ENCODE data around the gene ZDHHC14.
A peak's percentile ranks its signal among the peaks of the same experiment; 100 is the strongest.

Gene ZDHHC14

DNA sequence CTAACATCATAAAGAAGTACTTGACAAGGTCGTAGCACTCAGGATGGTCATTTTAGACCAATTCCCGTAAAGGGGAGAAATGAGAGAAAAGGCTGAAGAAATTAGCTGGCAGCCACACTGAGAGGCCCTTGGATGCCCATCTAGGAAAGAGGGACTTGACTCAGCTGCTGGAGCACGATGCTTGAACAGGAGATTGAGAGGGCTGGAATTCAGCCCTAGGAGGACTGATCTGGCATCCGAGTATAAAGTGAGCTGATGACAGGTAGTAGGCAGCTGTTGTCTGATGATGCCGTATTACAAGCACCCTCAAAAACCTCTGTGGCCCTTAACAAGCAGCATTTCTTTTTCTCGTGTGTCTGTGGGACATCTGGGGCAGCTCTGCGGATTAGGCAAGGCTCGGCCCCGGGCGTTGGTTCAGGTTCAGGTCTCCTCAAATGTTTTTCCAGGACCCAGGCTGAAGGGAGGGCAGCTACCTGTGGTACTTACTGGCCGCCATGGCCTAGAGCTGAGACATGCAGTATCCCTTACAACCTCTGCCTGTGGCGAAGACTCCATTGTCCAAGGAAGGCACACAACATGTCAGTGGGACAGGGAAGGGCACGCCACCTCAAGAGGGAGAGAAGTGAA is 222.4 kb downstream of the ZDHHC14 start:
- DNase-seq, result no peak

GRCh38 chr6:157603971-157604370 is 223.0 kb downstream of the ZDHHC14 start:
- no peak for DNase-seq

DNA sequence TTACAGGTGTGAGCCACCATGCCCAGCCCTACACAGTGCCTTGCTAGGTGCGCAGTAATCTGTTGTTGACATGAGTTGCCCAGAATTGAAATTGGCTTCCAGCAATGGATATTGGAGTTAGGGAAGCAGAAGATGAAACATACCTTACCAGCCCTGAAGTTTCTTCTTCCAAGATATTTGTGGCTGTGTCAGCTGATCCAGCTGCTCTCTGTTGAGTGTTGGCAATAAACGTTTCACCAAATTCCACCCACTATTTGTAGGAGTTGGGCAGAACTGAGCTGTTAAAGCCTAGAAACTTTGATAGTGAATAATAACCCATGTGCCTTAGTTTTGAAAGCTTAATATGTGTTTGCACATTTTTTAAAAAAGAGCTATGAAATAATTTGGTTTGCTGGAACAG is 223.8 kb downstream of the ZDHHC14 start:
- no peak for DNase-seq

- no peak for DNase-seq
Observed at GRCh38 chr6:157605484-157605883, 224.5 kb downstream of the ZDHHC14 start.

DNA sequence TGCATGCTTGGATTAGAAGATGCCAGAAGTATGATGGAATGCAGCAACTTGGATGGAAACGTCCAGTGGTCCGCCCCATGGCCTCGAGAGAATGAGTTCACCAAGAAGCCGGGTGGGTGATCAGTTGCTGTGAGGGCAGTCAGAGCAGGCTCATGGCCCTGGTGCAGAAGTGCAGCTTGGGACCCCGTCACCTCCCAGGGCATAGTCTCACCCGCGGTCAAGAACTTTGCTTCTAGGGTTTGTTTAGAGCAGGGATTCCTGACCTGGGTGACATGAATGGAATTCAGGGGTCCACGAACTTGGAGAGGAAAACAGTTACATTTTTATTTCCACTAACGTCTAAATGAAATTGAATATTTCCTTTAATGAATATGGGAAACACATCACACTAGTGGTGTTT is 225.5 kb downstream of the ZDHHC14 start:
- no peak for DNase-seq

DNA sequence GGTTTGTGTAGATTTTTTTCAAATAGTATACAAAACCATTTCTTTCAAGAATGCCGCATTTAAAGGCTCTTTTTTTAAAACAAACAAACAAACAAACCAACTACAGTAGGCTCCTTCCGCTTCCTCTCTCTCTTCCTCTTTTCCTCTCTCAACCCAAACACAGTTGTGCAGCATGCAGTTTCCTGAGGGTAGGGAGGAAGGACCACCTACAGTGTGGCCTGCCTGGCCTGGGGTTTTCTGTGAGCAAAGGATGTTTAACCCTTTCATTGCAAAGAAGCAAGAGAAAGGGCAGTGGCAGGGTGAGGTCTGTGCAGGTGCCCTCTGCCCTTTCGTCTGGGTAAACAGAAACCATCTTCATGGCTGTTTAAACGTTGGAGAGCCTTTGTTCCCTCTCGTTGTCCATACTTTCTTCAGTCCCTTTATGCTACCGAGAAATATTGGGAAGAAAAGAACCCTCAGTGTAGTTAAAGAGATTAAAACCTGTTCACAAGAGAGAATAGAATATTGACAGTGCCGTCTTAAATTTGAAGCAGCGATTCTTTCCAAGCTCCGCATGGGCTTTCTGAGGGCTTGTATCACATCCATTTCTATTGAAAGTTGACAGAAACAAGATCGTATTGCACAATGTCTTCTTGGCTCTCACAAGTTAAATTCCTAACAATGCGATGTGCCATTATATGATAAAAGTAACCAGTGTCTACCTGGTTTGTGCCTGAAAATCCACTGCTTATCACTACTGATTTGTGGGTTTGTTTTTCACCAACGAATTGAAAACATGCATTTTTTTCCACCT is 226.5 kb downstream of the ZDHHC14 start:
- DNase-seq, result no peak

DNA sequence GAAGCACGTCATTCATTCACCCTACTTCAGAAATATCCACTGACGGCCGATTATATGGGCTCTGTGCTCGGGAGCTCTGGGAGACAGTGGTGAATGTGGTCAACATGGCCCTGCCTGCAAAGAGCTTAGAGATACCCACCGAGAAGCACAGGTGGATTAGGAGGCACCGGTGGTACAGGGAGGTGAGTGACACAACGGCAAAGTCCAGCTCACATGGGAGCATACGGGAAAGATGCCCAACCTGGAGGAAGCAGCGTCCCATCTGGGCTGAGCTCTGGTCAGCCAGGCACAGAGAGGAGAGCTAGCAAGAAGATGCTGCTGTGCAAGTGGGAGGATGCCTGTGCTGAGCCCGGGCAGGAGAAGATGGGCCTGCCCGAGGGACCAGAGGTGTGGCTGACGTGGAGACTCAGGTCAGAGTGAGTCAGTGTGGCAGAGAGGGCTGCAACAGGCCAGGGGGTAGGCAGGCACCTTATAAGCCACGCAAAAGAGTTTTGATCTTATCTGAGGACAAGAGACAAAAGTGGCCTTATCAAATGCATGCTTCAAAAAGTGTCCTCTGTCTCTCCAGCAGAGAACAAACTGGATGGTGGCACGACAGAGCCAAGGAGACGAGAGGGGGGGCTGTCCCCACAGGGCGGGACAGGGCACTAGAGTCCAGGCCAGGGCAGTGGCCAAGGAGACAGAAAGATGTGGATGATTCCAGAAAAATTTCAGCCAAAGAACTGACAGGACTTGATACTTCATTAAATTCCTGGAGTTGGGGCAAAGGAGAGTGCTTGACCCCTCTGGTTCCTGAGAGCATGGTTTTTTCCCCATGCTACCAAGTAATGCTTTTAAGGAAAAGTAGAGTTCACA is 227.5 kb downstream of the ZDHHC14 start:
- no peak for DNase-seq

DNA sequence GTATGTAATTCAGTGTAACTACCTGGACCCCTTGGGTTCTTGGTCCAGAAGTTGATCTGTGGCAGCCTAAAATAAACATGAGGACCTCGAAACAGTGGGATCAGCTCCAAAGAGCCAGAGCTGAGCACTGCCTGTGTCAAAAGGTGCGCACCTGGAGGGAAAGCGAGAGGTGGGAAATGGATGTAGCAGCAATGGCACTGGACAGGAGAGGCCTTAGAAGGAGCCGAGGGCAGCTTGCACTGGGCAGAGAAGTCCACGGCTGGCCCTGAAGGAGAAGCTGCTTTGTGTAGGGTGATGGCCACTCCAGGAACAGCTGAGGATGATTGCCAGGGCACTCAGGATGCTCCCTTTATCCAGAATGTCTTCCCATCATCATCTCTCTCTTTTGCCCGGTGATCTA is 228.1 kb downstream of the ZDHHC14 start:
- DNase-seq, result no peak

DNA sequence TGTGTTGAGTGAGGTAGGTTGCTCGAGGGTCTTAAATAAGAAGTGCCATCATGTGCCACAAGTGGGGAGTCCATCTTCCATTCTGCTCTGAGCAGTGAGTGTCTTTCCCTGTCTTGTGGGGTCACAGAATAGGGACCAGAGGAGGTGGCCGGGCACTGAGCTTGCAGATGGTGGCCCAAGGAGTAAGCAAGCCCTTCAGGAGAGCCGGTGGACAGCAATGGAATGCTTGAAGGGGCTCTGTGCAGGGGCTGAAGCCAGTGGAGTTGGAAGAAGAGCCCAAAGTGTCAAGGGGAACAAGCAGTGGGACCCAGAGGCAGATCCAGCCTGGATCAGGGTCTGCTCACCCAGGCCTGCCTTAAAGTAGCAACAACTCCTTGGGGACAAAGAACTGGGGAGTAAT is 228.6 kb downstream of the ZDHHC14 start:
- no peak for DNase-seq

DNA sequence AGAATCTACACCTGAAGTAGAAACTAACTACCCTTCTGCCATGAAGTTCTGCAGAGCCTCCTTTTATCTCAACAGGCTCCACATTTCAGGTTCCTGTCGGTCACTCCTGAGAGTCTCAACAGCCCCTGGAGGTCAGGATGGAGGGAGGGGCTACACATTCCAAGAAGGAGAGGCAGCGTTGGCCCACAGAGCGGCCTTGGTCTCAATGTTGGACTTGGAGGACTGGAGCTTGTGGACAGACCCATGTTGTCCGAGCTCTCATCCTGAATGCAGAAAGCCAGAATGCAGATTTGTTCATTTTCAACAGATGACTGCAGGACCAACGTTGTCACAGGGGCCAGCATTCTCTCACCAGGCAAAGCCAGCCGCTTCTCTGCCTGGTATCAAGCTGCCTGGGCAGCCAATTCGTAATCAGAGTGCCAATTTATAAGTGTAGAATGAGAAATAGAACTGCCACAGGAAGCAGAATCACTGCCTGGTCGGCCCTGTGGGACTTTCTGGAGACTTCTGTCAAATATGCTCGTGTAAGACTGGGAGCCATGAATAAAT is 229.5 kb downstream of the ZDHHC14 start:
- no peak for DNase-seq

GRCh38 chr6:157611406-157611805 is 230.4 kb downstream of the ZDHHC14 start:
- no peak for DNase-seq

GRCh38 chr6:157613011-157613522 is 232.1 kb downstream of the ZDHHC14 start:
- DNase-seq, result no peak

DNA sequence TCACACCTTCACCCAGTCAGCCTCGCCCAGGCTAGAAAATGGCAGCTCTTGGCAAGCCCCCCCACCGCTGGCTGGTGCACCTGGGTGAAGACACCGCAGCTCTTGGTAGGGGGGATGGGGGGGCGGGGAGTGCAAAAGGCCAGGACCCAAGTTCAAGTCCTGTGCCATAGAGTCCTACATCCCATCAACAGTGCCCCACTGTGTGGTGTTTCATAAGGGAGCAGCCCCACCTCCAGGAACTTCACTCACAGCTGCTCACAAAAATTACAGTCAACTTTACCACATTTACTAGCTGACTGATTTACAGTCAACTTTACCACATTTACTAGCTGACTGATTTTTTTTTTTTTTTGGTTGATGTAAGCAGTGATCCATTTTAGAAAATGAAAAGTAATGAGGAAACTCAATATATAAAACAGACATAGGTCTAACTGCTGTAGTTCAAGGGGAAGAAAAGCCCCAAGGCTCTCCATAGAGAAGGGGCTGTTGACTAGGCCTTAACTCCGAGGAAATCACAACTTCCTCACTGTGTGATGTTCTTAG is 233.1 kb downstream of the ZDHHC14 start:
- DNase-seq, result peak in 1 of 5 donors; percentile 33

- DNase-seq, result no peak
Observed at GRCh38 chr6:157615420-157615769, 234.4 kb downstream of the ZDHHC14 start.

- no peak for DNase-seq
Observed at GRCh38 chr6:157615951-157616350, 235.0 kb downstream of the ZDHHC14 start.

DNA sequence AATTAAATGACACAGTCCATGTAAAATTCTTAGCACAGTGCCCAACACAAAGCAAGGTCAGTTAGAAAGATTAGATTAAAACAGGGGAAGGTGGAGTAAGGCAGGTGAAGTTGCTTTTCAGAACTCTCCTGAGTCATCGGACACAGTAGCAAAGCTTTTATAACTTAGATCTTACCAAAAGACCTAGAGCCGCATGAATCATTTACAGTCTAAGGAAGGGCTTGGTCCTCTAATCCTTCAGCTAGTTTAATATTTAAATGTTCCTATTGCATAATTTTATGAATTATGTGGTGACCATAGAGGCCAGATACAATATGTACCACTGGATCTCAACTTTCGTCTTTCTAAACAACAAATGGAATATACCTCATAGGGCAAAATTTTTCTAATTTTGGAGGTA is 240.0 kb downstream of the ZDHHC14 start:
- no peak for DNase-seq

GRCh38 chr6:157621406-157621805 is 240.4 kb downstream of the ZDHHC14 start:
- no peak for DNase-seq

DNA sequence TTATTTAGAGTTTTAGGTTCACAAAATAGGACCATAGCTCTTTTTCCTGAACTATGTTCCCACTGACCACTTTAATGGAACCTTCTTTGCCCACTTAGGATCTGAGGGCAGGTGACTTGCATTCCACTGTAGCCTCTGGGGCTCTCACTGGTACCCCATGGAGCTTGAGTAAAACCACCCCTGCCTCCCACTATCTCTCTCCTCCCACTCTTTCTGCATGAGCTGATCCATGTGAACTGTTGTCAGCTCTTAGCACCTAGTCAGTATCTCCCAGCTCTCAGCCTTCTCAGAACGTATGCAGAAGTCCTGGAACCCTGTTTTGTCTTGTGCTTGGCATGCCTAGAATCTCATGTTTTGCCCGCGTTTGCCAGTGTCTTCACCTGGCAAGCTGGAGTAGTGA is 241.4 kb downstream of the ZDHHC14 start:
- no peak for DNase-seq

DNA sequence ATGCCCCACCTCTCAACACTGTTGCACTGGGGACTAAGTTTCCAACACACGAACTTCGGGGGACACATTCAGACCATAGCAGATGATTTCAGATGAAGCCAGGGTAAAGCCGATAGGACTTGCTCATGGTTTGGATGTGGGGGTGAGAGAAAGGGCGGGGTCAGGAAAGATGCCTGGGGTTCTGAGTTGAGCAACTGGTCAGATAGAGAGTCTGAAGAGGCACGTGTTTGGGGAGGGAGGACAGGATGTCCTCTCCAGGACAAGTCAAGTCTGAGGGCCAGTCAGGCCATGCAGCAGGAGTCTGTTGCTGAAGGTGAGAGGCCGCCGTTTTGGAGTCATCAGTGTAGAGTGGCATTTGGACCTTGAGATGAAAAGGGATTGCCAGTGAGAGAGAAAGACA is 244.1 kb downstream of the ZDHHC14 start:
- no peak for DNase-seq

GRCh38 chr6:157625764-157626163 is 244.8 kb downstream of the ZDHHC14 start:
- DNase-seq, result no peak

- DNase-seq, result no peak
Observed at GRCh38 chr6:157627195-157627966, 246.4 kb downstream of the ZDHHC14 start.

DNA sequence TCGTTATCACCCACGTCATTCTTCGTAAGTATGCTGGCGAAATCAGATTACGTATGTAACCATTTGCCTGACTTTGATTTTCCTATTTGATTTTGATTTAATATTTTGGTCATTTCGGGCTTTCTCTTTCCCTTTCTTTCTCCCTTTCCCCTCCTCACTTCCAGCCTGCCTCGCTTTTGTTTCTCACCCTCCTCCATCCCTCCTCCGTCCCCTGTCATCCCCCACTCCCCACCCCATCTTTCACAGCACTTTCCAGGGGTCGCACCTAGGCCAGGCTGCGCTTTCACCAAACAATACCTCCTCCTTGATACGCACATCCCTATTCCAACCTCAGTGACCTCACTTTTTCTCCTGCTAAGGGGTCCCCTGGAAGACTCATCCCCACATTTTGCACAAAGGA is 247.5 kb downstream of the ZDHHC14 start:
- DNase-seq, result no peak
